CD4-positive, alpha-beta T cell treated with Interleukin-17A for 4 hours (primary cell): Measurements from ENCODE around the gene CUL2.
"Not testable (repeated sequence)": the region's sequence is repeated elsewhere in the genome, so short reads cannot be mapped to it uniquely, and the experiment has no call there.

Experiments used
- DNase-seq: peaks from one replicate; pipeline ENCODE4 v3.0.0-alpha.2; 2020; ENCODE audit warnings: mixed read lengths

CUL2 gene

GRCh38 chr10:35090162-35090954 lies at the start of gene CUL2:
TSS of gene CUL2 (minus strand) at chr10:35090341. CDS start at chr10:35071317, 19,024 bp downstream.
- DNase-seq: peak; percentile 92

DNA sequence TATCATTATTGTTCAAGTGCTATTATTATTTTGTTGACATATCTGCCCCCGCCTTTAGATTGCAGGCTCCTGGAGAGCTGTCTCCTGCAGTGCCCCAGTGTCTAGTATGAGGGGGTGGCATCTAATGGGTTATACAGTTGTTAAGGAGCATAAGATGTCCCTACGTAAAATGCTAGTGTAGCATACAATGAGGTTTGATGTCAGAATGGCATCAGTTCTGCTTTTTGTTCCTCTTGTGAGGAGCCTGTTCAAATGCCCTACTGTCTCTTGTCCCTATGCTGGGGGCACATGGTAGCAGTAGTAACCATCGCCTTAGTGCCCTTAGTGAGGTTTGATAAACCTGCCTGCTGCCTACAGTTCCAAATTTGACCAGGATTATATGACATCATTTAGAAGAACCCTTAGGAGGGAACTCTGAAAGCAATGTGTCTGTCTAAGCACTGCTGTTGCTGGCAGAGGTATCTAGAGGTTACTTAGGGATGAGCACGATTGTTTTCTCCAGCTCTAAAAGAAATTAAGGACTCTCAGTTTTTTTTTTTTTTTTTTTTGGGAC lies 46.2 kb upstream of the CUL2 start:
- no peak for DNase-seq

DNA sequence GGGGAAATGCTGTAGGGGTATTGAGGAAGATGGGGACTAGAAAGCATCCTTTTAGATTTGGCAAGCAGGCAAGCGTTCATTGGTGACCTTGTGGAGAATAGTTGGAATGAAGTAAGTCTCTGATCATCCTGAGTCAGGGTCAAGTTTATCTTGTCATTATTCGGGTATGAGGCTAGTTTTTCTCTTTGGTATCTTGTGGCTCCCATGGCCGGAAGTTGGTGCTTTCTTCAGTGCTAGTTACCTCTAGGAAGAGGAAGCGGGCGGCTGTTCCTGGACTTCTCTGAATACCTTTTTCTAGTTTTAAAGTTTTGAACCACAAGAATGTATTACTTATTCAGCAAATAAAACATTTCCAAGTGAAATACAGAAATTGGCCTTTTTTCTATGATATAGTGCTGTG lies 45.7 kb upstream of the CUL2 start:
- DNase-seq: peak; percentile 46

- DNase-seq: no peak
Measured at GRCh38 chr10:35133586-35133985, 43.4 kb upstream of the CUL2 start.

GRCh38 chr10:35132727-35133126 lies 42.6 kb upstream of the CUL2 start:
- DNase-seq: no peak

GRCh38 chr10:35130663-35131062 lies 40.5 kb upstream of the CUL2 start:
- DNase-seq: no peak

DNA sequence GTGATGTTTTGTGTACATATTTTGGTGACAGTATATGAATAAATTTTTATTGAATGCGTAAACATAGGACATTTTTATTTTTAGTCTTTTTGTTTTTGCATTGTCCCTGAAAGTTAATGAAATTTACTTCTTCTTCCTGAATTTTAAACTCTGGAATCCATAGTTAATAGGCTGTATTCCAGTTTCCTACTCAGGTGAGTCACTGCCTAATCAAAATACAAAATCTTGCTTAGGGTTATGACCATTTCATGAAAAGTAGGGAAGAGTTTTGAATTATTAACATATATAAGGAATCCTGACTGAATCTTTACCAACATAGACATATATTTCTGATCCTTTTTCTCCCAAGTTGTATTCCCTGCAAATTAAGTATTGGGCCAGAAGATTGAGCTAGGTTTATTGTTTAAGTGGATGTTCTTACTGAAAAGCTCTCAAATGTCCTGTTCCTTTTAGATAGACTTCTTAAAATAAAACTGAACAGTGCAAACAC lies 39.1 kb upstream of the CUL2 start:
- no peak for DNase-seq

GRCh38 chr10:35127289-35127891 lies 37.2 kb upstream of the CUL2 start:
- DNase-seq: peak; percentile 70

GRCh38 chr10:35126530-35127288 lies 36.6 kb upstream of the CUL2 start, which contains the start of gene CREM:
TSS of gene CREM (plus strand) at chr10:35126846. CDS start at chr10:35137836, 10,990 bp downstream.
- peak; percentile 100 for DNase-seq

DNA sequence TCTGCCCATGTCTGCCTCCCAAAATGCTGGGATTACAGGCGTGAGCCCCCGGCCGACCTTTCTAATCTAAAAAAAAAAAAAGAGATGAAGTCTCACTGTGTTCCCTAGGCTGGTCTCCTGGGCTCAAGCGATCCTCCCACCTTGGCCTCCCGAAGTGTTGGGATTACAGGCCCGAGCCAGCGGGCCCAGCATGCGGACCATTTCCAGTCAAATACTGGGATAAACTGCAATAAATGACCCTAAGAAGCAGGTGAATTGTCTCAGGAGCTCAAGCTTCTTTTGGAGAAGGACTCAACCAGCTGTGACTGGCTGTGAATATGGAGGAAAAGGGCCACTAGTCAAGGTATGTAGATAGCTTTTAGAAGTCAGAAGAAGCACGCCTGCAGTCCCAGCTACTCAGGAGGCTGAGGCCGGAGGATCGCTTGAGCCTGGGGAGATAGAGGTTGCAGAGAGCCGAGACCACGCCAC lies 36.0 kb upstream of the CUL2 start:
- DNase-seq: no peak

DNA sequence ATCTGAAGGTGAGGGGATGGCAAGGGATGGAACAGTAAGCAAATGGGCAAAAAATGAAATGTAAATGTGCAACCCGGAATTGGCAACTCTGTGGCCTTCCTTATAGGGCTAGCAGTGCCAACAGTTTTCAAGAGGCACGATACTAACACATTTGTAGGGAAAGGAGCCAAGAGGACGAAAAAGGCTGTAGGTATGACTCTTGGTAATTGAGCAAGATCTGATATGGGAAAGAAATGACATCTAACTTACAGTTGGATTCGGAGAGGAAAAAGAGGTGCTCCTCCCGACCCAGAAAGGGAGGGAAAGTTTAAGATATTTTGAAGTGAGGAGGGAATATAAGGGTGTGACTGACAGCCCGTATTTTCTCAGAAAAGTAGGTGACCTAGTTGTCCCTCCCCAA lies 34.4 kb upstream of the CUL2 start:
- no peak for DNase-seq

GRCh38 chr10:35119378-35119777 lies 29.2 kb upstream of the CUL2 start:
- no peak for DNase-seq

- DNase-seq: no peak
Measured at GRCh38 chr10:35112571-35112970, 22.4 kb upstream of the CUL2 start.

DNA sequence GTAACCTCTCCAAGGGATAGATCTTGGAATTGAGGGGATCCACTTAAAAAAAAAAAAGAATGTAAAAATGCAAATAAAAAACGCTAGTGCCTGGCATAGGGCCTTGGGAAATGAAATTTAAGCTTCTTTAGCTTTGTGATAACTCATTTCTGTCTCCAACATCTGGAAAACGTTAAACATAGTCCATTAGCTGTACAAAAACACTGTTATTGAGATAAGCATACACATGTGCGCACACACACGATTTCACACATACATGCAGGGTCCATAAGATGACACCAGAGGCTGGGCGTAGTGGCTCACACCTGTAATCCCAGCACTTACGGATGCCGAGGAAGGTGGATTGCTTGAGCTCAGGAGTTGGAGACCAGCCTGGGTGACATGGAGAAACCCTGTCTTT lies 13.7 kb upstream of the CUL2 start:
- no peak for DNase-seq

GRCh38 chr10:35097510-35097909 lies 7.4 kb upstream of the CUL2 start:
- DNase-seq: no peak

GRCh38 chr10:35096312-35096711 lies 6.2 kb upstream of the CUL2 start:
- DNase-seq: no peak

DNA sequence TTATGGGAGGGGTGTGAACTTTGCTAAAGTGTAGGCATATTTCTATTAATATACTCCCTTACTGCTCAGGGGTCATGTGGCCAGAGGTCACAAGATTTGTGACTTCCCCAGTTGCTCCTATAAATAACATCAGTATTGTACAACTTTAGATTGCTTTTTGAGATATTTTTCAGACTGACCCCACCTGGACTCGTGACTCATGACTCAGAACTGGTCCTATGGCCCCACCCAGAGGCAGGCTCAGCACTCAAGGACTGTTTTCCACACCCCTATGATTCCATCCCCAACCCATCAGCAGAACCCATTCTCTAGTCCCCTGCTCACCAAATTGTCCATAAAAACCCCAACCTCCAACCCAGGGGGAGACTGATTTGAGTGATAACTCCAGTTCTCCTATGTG lies 2.7 kb upstream of the CUL2 start:
- no peak for DNase-seq

DNA sequence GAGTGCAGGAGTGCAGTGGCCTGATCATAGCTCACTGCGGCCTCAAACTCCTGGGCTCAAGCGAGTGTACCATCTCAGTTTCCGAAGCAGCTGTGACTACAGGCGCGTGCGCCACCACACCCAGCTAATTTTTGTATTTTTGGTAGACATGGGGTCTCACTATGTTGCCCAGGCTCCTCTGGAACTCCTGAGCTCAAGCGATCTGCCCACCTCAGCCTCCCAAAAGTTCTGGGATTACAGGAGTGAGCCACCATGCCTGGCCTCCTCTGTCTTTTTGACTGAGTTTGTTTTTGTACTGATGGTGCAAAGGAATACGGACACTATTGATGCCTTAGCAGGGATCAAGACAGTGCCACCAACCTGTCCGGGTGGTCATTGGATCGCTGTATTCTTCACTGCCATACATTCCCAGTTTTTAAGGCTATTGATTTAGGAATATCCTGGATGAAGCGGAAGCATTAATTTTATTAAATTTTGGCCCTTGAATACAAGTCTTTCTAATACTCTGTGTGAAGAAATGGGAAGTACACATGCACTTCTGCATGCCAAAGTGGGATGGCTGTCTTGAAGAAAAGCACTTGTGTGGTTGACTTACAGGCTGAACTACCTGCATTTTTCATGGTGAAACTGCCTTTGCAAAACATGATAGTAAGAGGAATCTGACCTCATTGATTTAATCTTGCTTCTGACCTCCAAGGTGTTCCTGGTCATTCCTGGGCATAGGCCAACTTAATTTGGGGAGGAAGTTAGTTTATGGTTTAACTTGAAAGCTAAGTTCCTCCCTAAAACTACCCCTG lies 2.1 kb upstream of the CUL2 start:
- DNase-seq: no peak

GRCh38 chr10:35089611-35090161 lies 455 bp downstream of the CUL2 start:
- DNase-seq: peak; percentile 21

GRCh38 chr10:35083242-35083641 lies 6.9 kb downstream of the CUL2 start:
- no peak for DNase-seq

DNA sequence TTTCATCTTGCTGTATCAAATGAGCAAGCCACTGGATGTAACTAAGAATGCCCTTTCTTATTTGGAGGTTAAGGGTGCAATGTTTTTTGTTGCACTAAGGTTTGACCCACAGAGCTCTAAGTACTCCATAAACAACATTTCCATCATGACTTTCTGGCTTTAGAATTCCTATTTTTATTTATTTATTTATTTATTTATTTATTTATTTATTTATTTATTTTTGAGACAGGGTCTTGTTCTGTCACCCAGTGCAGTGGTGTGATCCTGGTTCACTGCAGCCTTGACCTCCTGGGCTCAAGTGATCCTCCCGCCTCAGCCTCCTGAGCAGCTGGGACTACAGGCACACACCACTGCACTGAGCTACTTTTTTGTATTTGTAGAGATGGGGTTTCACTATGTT lies 9.9 kb downstream of the CUL2 start:
- not testable (repeated sequence) for DNase-seq

DNA sequence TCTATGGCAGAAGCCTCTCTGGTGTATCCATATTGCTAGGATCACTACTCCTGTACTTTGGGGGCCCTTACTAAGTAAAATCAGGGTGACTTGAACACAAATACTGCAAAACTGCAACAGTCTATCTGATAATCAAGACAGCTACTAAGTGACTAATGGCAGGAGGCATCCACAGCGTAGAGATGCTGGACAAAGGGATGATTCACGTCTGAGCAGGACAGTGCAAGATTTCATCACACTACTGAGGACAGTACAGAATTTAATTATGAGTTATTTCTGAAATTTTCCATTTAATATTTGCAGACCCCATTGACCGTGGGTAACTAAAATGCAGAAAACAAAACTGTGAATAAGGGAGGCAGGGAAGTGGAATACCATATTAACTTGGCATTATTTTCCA lies 10.4 kb downstream of the CUL2 start:
- DNase-seq: no peak
